SJSA1 (cell line): ENCODE results near the gene SLC27A2. TPM values are rescaled to one million over a fixed set of nuclear protein-coding genes. Genes with fewer than 3 reads are reported as not detected.
A peak's percentile ranks its signal among the peaks of the same experiment; 100 is the strongest.
"Not testable (repeated sequence)": the region's sequence is repeated elsewhere in the genome, so short reads cannot be mapped to it uniquely, and the experiment has no call there.

Source experiments
- DNase-seq, 2 experiments: peaks; one replicate each; pipeline ENCODE4 v3.0.0-alpha.2; 2015 to 2020; ENCODE audit warnings: low spot score in 2 of 2, low read depth in 1 of 2
- H3K27ac ChIP-seq: fragments of 250-450 bp; sonication (Bioruptor Pico); 2 replicates; pipeline ENCODE4 v1.5.1; 2020; ENCODE audit warnings: mild to moderate bottlenecking, moderate library complexity
- H3K27me3 ChIP-seq: fragments of 250-450 bp; sonication (Bioruptor Pico); replicated peaks from 2 replicates; pipeline ENCODE4 v1.5.1; 2020; ENCODE audit warnings: mild to moderate bottlenecking, moderate library complexity
- H3K36me3 ChIP-seq: fragments of 250-450 bp; sonication (Bioruptor Pico); 2 replicates; pipeline ENCODE4 v1.5.1; 2020; ENCODE audit warnings: mild to moderate bottlenecking
- H3K4me1 ChIP-seq: fragments of 250-450 bp; sonication (Bioruptor Pico); replicated peaks from 2 replicates; pipeline ENCODE4 v1.6.1; 2021; ENCODE audit warnings: mild to moderate bottlenecking
- H3K4me3 ChIP-seq: fragments of 250-450 bp; sonication (Bioruptor Pico); 2 replicates; pipeline ENCODE4 v1.5.1; 2020; ENCODE audit warnings: mild to moderate bottlenecking
- H3K9me3 ChIP-seq: fragments of 250-450 bp; sonication (Bioruptor Pico); replicated peaks from 2 replicates; pipeline ENCODE4 v1.5.1; 2020; ENCODE audit warnings: mild to moderate bottlenecking
- total RNA-seq: library from RNA; depleted of rRNA; stranded (reverse); fragments of >200 nt; shearing (Covaris generic); gene quantifications from 2 replicates; pipeline ENCODE4 v1.2.3, GENCODE V29; 2014; rRNA removed

Gene SLC27A2
- total RNA-seq, result 0.13 TPM in 1 of 2 replicates, not detected in the other

DNA sequence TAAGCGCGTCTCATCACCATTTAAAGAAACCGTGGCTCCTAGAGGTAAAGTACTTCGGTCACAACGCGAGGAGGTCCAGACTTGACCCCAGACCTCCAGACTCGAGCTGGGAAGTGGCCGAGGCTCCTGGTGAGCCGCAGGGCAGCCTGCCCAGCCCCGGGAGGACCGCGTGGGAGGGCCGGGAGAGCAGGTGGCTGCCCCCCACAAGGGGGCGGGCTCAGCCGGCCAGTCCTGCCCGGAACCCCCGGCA lies at the start of gene SLC27A2:
SLC27A2 (plus strand) TSS at position 228 of the 250 bp plus-strand sequence. CDS start 232 bp downstream, outside the sequence.
- no peaks in the 10 kb centered on the region for H3K9me3 ChIP-seq
- H3K4me3 ChIP-seq, result peak within 1 kb of the TSS; percentile 30
- H3K27ac ChIP-seq, result no peak within 1 kb of the TSS
- DNase-seq, result no peak
- H3K36me3 ChIP-seq, result no peaks in the 10 kb centered on the region
- peaks cover 33% of the 10 kb centered on the region for H3K27me3 ChIP-seq
- peaks cover 8% of the 10 kb centered on the region for H3K4me1 ChIP-seq

DNA sequence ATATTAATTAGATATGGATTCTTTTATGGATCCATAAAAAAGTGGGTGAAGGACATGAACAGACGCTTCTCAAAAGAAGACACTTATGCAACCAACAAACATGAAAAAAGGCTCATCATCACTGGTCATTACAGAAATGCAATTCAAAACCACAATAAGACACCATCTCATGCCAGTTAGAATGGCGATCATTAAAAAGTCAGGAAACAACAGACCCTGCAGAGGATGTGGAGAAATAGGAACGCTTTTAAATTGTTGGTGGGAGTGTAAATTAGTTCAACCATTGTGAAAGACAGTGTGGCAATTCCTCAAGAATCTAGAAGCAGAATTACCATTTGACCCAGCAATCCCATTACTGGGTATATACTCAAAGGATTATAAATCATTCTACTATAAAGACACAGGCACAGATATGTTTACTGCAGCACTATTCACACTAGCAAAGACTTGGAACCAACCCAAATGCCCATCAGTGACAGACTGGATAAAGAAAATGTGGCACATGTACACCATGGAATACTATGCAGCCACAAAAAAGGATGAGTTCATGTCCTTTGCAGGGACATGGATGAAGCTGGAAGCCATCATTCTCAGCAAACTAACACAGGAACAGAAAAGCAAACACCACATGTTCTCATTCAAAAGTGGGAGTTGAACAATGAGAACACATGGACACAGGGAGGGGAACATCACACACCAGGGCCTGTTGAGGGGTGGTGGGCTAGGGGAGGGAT lies 49.6 kb upstream of the SLC27A2 start:
- peaks cover 30% of the 10 kb centered on the region for H3K4me1 ChIP-seq
- not testable (repeated sequence) for DNase-seq, H3K36me3 ChIP-seq, H3K27me3 ChIP-seq, H3K9me3 ChIP-seq, H3K4me3 ChIP-seq, H3K27ac ChIP-seq

GRCh38 chr15:50134524-50135024 lies 47.4 kb upstream of the SLC27A2 start:
- Histone ChIP-seq H3K4me1 (peaks cover 36% of the 10 kb centered on the region), H3K4me3 (no peak overlapping the region), H3K27ac (peak overlapping the region; percentile 70), H3K36me3 (no peaks in the 10 kb centered on the region), H3K9me3 (no peaks in the 10 kb centered on the region), H3K27me3 (no peaks in the 10 kb centered on the region)
- peak; percentile 53 to 85 for DNase-seq

DNA sequence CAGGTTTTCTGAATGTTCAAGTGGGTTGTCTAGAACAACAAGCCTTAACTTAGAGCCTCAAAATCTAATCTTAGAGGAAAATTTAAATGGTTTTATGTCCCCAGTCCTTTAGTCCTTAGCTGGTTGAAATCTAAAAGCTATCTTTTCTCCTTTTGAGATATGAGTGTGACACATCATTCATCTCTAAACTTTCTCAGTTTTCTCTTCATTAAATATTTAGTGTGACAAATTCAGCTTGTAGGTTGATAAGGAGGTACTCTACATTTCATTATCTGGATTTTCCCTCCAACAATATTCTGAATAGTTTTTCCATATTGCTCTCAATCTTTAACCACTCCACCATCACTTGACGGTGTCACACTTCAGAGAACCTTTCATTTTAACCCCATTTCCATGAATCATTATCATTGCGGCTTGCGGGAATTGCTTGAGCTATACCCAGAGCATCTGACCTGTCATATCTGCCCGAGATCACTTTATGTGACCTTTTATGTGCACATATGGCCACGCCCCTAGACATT lies 46.9 kb upstream of the SLC27A2 start:
- Histone ChIP-seq H3K4me3 (no peak overlapping the region), H3K9me3 (no peaks in the 10 kb centered on the region), H3K27me3 (no peaks in the 10 kb centered on the region), H3K36me3 (no peaks in the 10 kb centered on the region), H3K27ac (peak overlapping the region; percentile 70), H3K4me1 (peaks cover 36% of the 10 kb centered on the region)
- DNase-seq, result no peak

GRCh38 chr15:50137330-50137761 lies 44.6 kb upstream of the SLC27A2 start:
- Histone ChIP-seq H3K4me3 (no peak overlapping the region), H3K27ac (peak overlapping the region; percentile 43), H3K36me3 (no peaks in the 10 kb centered on the region), H3K9me3 (no peaks in the 10 kb centered on the region), H3K27me3 (no peaks in the 10 kb centered on the region), H3K4me1 (peaks cover 36% of the 10 kb centered on the region)
- peak; percentile 62 to 65 for DNase-seq

GRCh38 chr15:50137893-50138292 lies 44.1 kb upstream of the SLC27A2 start:
- peak overlapping the region; percentile 43 for H3K27ac ChIP-seq
- no peak overlapping the region for H3K4me3 ChIP-seq
- no peaks in the 10 kb centered on the region for H3K9me3 ChIP-seq
- H3K27me3 ChIP-seq, result no peaks in the 10 kb centered on the region
- no peaks in the 10 kb centered on the region for H3K36me3 ChIP-seq
- H3K4me1 ChIP-seq, result peaks cover 36% of the 10 kb centered on the region
- no peak for DNase-seq

DNA sequence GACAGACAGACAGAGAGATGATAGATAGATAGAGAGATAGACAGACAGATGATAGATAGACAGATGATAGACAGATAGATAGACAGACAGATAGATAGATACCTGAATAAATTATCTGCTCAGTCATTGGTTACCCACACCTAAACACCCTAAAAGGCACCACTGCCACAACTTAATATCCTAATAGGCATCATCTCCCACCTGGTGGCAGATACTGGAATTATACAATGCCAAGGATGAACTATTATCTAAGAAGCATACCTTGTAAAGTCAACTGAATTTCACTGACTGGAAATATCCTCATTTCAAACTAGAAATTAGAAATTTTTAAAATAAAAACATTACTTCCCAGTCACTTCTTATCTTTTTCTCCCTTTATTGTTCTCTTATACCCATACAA lies 43.6 kb upstream of the SLC27A2 start:
- Histone ChIP-seq H3K27ac (no peak overlapping the region), H3K36me3 (no peaks in the 10 kb centered on the region), H3K4me1 (peaks cover 36% of the 10 kb centered on the region), H3K4me3 (no peak overlapping the region), H3K27me3 (no peaks in the 10 kb centered on the region), H3K9me3 (no peaks in the 10 kb centered on the region)
- no peak for DNase-seq

- no peak for DNase-seq
- Histone ChIP-seq H3K27ac (no peak overlapping the region), H3K27me3 (no peaks in the 10 kb centered on the region), H3K4me1 (peaks cover 30% of the 10 kb centered on the region), H3K36me3 (no peaks in the 10 kb centered on the region), H3K4me3 (no peak overlapping the region), H3K9me3 (no peaks in the 10 kb centered on the region)
Measured at GRCh38 chr15:50140098-50140497, 41.9 kb upstream of the SLC27A2 start.

GRCh38 chr15:50140983-50141382 lies 41.0 kb upstream of the SLC27A2 start:
- no peaks in the 10 kb centered on the region for H3K27me3 ChIP-seq
- no peak overlapping the region for H3K27ac ChIP-seq
- peaks cover 24% of the 10 kb centered on the region for H3K4me1 ChIP-seq
- H3K9me3 ChIP-seq, result no peaks in the 10 kb centered on the region
- H3K36me3 ChIP-seq, result no peaks in the 10 kb centered on the region
- no peak for DNase-seq
- no peak overlapping the region for H3K4me3 ChIP-seq

GRCh38 chr15:50141856-50142255 lies 40.1 kb upstream of the SLC27A2 start:
- Histone ChIP-seq H3K4me1 (peaks cover 18% of the 10 kb centered on the region), H3K27me3 (no peaks in the 10 kb centered on the region), H3K4me3 (no peak overlapping the region), H3K27ac (no peak overlapping the region), H3K9me3 (no peaks in the 10 kb centered on the region), H3K36me3 (no peaks in the 10 kb centered on the region)
- DNase-seq, result no peak

GRCh38 chr15:50143255-50143860 lies 38.6 kb upstream of the SLC27A2 start:
- Histone ChIP-seq H3K36me3 (no peaks in the 10 kb centered on the region), H3K27me3 (no peaks in the 10 kb centered on the region), H3K27ac (no peak overlapping the region), H3K4me3 (no peak overlapping the region), H3K9me3 (no peaks in the 10 kb centered on the region), H3K4me1 (peaks cover 6% of the 10 kb centered on the region)
- no peak for DNase-seq

- no peak overlapping the region for H3K4me3 ChIP-seq
- DNase-seq, result no peak
- H3K27me3 ChIP-seq, result no peaks in the 10 kb centered on the region
- no peaks in the 10 kb centered on the region for H3K36me3 ChIP-seq
- H3K4me1 ChIP-seq, result peaks cover 6% of the 10 kb centered on the region
- H3K27ac ChIP-seq, result 0 out of 2 replicates have a peak overlapping the region, but pooled peaks have one; percentile 9
- no peaks in the 10 kb centered on the region for H3K9me3 ChIP-seq
Measured at GRCh38 chr15:50144341-50145120, 37.5 kb upstream of the SLC27A2 start.

DNA sequence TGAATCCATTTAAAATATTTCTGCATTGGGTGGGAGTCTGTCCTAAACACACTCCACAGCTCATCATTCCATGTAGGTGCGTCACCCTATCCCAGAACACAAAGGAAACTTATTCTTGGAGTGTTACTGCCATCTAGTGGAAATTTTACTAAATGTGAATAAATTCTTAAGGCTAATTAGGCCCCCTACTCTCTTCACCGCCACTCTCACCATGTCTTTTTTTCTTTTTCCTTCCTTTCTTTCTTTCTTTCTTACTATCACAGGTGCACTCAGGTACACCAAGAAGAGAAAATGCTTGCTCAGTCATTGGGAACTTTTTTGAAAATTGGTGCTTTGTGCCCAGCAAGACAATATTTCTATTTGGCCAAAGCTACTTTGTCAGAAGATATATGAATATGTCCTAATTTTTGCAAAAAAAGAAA lies 36.5 kb upstream of the SLC27A2 start:
- DNase-seq, result peak; percentile 69 to 76
- no peaks in the 10 kb centered on the region for H3K9me3 ChIP-seq

DNA sequence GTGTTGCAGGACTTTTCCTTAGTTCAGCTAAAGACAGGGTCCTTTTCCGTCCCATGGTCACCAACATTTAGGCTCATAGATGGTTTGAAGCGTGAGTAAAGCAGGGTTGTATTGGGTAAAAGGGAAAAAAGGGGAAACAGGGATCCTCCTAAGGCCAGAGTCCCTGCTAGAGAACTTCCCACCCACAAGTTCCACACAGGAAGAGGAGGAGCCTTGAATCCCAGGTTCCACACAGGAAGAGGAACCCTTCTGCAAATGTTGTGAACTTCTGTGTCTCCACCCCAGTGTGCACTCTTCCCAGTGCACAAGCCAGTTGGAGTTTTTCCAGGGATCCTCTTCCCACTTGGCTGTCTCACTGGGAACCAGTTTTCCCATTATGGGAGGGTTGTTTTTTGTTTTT lies 35.4 kb upstream of the SLC27A2 start:
- H3K27me3 ChIP-seq, result no peaks in the 10 kb centered on the region
- no peak overlapping the region for H3K27ac ChIP-seq
- H3K36me3 ChIP-seq, result no peaks in the 10 kb centered on the region
- no peak for DNase-seq
- no peak overlapping the region for H3K4me3 ChIP-seq
- peaks cover 6% of the 10 kb centered on the region for H3K4me1 ChIP-seq
- H3K9me3 ChIP-seq, result no peaks in the 10 kb centered on the region

More for the DNA sequence above, 36.5 kb upstream of the SLC27A2 start:
- Histone ChIP-seq H3K27me3 (no peaks in the 10 kb centered on the region), H3K4me3 (no peak overlapping the region), H3K36me3 (no peaks in the 10 kb centered on the region), H3K4me1 (peaks cover 6% of the 10 kb centered on the region), H3K27ac (no peak overlapping the region)
